Upper lobe of left lung (tissue), 4 donors: ENCODE data around the gene MKI67.

Experiments
- EP300 ChIP-seq, 4 donors: sonication (generic); formaldehyde crosslinking; IDR thresholded peaks; one replicate each; pipeline ENCODE4 v1.5.1; 2017; ENCODE audit warnings: antibody characterized with exemption in 4 of 4, control low read depth in 2 of 4
- POLR2A ChIP-seq, 4 donors: fragments of 450-650 bp; IDR thresholded peaks; one replicate each; pipeline ENCODE4 v1.5.1; 2016 to 2017; ENCODE audit warnings: antibody characterized with exemption in 4 of 4, mild to moderate bottlenecking in 2 of 4
- POLR2AphosphoS5 ChIP-seq, 2 donors: sonication (generic); formaldehyde crosslinking; IDR thresholded peaks; one replicate each; pipeline ENCODE4 v1.5.1; 2017; ENCODE audit warnings: antibody characterized with exemption in 2 of 2
- TF ChIP-seq, protein P1 (sequence below), 6 experiments: fragments of 450-650 bp in 4 of 6; fragments of 200-600 bp in 2 of 6; sonication (generic) in 2 of 6; IDR thresholded peaks; one replicate each; pipeline ENCODE4 v1.5.1; 2016 to 2019; ENCODE audit warnings: antibody characterized with exemption in 6 of 6

DNA sequence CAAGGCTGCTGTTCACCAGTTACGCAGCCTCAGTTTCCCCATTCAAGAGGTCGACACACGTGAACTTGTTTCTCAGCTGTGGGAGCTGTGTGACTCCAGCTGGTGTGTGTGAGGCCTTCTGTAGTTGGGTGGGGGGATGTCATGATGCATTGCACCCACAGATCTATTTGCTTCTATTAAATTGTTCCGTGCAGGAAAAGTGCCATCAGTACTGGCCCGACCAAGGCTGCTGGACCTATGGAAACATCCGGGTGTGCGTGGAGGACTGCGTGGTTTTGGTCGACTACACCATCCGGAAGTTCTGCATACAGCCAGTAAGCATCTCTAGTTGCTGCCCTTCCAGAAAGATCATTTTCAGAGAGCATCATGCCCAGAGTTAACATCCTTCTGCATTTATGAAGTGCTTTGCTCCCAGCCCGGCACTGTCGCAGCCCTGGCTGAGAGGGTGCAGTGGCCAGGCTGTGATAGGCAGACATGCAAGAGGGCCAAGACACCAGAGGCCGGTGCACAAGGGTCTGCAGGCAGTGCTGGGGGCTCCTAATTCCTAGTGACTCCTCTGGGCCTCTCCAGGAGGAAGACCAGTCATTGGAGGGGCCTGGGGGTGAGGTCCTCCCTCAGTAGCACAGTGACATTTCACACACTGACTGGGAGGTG, 60.2 kb downstream of the MKI67 start:
- TF ChIP-seq, protein P1, sequence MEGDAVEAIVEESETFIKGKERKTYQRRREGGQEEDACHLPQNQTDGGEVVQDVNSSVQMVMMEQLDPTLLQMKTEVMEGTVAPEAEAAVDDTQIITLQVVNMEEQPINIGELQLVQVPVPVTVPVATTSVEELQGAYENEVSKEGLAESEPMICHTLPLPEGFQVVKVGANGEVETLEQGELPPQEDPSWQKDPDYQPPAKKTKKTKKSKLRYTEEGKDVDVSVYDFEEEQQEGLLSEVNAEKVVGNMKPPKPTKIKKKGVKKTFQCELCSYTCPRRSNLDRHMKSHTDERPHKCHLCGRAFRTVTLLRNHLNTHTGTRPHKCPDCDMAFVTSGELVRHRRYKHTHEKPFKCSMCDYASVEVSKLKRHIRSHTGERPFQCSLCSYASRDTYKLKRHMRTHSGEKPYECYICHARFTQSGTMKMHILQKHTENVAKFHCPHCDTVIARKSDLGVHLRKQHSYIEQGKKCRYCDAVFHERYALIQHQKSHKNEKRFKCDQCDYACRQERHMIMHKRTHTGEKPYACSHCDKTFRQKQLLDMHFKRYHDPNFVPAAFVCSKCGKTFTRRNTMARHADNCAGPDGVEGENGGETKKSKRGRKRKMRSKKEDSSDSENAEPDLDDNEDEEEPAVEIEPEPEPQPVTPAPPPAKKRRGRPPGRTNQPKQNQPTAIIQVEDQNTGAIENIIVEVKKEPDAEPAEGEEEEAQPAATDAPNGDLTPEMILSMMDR (IDR thresholded peaks at IDR 0.05), result no peak
- TF ChIP-seq POLR2AphosphoS5 (IDR thresholded peaks at IDR 0.05) (no peak), POLR2A (IDR thresholded peaks at IDR 0.05) (no peak), EP300 (IDR thresholded peaks at IDR 0.05) (no peak)
